DMS79 treated with DMSO at 0.1 percent for 48 hours (cell line): Measurements from ENCODE around the gene HMBS.
"Not testable (repeated sequence)": the region's sequence is repeated elsewhere in the genome, so short reads cannot be mapped to it uniquely, and the experiment has no call there.

Experiments used
- DNase-seq: peaks from one replicate; lab custom pipeline; 2025; lab: John Stamatoyannopoulos, UW

The HMBS gene

DNA sequence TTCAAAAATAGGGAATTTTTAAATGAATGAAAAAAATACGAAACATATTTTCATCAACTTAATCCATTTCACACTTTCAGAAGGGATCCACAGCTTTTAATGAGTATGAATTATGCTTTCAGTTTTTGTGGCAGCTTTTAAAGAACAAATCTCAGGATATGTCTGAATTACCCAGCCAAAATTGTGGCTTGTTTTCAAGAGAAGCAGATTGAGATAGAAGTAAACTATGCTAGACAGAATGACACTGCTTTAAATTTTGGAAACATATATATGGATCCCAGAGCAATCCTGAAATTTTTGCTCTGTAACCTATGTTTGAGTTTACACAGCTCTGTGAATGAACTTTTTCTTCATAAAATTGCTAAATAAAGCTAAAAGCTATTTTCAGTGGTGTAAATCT is 34.3 kb downstream of the HMBS start:
- no peak for DNase-seq

DNA sequence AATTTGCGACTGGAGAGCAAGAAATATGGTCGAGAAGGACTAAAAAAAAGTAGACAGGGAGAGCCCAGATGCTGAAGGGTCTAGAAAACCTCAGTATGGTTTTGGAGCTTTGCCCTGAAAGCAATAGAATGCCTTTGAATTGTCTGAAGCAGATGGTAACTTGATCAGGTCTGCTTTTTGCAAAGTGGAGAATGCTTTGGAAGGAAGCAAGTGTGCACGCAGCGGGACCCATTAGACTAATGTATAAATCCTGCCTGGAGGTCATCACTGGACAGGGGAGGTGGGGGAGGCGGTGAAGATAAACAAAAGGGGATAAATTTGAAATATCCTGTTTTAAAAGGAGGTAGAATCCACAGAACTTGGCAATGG is 35.9 kb downstream of the HMBS start:
- DNase-seq, result peak; percentile 87

DNA sequence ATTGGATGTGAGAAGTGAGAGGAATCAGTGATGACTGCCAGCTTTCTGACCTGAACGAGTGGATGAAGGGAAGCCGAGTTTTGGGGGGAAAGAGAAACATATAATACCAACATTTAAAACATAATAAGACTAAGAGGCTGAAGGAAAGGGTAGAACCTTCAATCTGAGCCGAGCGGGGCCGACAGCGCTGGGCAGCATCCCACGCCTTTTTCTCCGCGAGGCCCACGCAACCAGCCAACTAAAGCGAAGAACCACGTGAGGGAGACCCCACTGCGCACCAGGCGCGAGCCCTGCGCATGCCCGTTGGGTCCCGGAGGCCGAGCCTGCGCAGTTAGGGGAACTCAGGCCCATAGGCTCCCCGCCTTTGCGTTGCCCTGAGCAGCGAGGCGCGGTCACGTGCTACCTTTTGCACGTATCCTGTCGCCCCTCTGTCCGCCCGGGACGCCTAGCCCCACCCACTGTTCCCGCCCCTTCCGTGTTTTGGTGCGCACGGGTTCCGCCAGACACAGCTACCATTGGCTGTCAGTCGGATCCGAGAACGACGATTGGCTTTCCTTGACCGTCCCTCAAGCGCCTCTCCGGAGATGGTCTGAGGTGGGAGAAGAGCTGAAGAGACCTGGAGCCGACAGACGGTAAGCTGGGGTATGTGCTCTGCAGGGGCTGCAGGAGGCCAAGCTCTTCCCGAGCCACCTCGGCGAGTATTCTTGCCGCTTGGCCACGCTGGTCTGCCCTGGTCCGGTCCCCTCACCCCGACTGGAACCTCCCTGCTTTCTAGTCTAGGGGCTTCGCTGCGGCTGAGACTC is 36.5 kb downstream of the HMBS start, which contains the start of gene HINFP:
TSS of gene HINFP (plus strand) at position 573 of the 803 bp plus-strand sequence. CDS start 5,365 bp downstream, outside the sequence.
- peak; percentile 99 for DNase-seq

DNA sequence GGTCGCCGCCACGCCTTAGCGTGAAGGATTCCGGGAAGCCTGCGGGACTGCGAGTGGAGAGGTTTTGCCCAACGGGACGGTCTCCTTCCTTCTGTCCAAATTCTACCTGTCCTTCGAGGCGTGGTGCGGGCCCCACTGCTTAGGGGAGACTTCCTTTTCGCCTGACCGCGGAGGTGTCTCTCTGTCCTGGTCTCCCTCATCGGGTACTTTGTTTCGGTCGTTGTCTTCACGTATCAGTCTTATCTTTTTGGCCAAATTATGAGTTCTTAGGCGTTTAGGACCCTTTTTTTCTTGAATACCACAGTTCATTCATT is 37.1 kb downstream of the HMBS start:
- DNase-seq, result peak; percentile 52

DNA sequence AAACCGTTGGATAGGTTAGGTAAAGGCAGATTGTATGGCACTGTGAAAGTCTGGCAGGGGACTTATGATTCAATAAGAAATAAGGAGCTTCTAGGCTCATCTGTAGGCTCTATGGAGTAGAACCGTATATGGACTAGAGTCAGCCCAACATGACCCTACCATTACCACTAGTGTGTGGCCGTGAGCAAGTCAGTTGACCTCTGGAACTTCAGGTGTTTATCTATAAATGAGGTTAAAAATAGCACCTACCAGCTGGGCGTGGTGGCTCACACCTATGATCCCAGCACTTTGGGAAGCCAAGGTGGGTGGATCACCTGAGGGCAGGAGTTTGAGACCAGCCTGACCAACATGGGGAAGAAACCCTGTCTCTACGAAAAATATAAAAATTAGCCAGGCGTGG is 41.1 kb downstream of the HMBS start:
- DNase-seq, result no peak

DNA sequence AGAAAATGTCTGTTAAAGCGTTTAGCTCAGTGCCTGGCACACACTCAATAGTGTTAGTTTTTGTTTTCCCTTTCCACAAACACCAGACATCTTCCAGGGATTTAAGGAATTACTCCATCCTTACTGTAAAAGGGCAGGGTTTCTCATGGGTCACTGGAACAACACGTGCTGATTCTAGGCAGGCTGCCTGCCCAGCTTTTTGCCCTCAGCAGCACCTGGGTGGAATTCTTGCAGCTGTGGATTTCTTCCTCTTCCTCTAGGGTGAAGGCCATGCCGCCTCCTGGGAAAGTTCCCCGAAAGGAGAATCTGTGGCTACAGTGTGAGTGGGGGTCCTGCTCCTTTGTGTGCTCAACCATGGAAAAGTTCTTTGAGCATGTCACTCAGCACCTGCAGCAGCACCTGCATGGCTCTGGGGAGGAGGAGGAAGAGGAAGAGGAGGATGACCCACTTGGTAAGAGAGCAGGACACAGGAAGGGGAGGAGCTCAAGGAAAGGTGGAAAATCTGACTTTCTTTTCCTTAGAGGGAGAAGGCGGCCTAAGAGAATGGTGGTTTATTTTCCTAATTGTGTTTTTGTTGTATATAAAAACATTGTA is 42.1 kb downstream of the HMBS start:
- DNase-seq, result no peak

DNA sequence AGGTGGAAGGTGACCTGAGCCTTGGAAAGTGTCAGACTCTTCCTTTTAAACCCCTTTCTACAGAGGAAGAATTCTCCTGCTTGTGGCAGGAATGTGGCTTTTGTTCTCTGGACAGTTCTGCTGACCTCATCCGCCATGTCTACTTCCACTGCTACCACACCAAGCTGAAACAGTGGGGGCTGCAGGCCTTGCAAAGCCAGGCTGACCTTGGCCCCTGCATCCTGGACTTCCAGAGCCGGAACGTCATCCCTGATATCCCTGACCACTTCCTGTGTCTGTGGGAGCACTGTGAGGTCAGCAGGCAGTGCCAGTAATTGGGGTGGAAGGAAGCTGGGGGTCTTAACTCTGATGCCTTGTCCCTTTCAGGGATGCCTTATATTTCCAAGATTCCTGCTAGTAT is 46.0 kb downstream of the HMBS start:
- DNase-seq, result no peak

DNA sequence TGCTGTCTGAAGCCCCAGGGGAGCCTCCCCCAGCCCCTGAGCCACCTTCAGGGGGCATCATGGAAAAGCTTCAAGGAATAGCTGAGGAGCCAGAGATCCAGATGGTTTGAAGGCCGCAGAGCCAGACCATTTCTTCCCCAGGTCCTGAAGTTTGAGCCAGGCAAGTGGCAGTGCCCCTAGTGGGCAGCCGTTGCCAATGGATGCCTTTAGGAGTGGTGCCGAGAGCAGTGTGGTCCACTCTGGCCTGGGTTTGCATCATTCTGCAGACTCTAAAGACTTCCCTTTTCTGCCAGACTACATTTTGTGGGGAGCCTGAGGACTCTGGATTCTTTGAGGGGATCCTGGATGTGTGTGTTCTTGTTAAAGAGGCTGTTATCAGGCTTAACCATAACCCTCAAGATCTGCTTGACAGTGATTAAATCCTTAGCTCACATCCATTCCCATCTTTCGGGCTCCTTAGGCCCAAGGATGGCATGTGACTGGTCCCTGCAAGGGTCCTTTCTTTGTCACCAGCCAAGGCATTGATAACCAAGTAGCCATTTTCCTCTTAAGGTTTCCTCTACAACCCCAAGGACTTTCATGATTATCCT is 49.8 kb downstream of the HMBS start:
- no peak for DNase-seq

DNA sequence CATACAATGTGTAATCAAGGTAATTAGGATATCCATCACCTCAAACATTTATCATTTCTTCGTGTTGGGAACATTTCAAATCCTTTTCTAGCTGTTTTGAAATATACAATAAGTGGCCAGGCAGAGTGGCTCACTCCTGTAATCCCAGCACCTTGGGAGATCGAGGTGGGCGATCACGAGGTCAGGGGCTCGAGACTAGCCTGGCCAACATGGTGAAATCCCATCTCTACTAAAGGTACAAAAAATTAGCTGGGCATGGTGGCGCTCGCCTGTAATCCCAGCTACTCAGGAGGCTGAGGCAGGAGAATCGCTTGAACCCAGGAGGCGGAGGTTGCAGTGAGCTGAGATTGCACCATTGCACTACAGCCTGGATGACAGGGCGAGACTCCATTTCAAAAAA is 54.6 kb downstream of the HMBS start:
- DNase-seq, result not testable (repeated sequence)
